Neural progenitor cell (in vitro differentiated cells): Measurements from ENCODE around the gene ZBED4.

Experiments
- EZH2 ChIP-seq: fragments of 200-600 bp; sonication (generic); IDR thresholded peaks from 2 replicates; pipeline ENCODE4 v1.6.1; 2017; ENCODE audit warnings: antibody characterized with exemption, mild to moderate bottlenecking, moderate library complexity
- TF ChIP-seq, protein P1 (sequence below): fragments of 200-600 bp; sonication (generic); IDR thresholded peaks from 2 replicates; pipeline ENCODE4 v1.5.1; 2017; ENCODE audit warnings: antibody characterized with exemption, mild to moderate bottlenecking

DNA sequence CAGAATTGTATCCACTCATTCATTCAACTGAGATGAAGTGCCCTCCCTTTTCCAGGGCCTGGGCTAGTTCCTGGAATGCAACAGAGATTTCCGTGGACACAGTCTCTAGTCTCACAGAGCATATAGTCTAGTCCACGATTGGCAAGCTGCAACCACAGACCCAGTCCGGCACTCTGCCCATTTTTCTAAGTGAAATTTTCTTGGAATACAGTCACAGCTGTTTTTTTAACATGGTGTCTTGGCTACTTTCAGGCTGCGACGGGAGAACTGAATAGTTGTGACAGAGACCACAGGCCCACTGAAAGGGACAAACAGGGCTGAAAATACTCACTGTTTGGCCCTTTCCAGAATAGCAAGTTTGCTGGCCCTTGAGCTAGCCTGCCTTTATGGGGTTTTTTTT is 35.4 kb downstream of the ZBED4 start:
- TF ChIP-seq, protein P1, sequence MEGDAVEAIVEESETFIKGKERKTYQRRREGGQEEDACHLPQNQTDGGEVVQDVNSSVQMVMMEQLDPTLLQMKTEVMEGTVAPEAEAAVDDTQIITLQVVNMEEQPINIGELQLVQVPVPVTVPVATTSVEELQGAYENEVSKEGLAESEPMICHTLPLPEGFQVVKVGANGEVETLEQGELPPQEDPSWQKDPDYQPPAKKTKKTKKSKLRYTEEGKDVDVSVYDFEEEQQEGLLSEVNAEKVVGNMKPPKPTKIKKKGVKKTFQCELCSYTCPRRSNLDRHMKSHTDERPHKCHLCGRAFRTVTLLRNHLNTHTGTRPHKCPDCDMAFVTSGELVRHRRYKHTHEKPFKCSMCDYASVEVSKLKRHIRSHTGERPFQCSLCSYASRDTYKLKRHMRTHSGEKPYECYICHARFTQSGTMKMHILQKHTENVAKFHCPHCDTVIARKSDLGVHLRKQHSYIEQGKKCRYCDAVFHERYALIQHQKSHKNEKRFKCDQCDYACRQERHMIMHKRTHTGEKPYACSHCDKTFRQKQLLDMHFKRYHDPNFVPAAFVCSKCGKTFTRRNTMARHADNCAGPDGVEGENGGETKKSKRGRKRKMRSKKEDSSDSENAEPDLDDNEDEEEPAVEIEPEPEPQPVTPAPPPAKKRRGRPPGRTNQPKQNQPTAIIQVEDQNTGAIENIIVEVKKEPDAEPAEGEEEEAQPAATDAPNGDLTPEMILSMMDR: no peak
- no peak for TF ChIP-seq EZH2
